MM.1S (cell line): Measurements from ENCODE around the gene CD37.

Source experiments
- CTCF ChIP-seq: fragments of 300-600 bp; sonication (generic); IDR thresholded peaks from 2 replicates; pipeline ENCODE4 v1.5.1; 2016; ENCODE audit warnings: antibody characterized with exemption, low read length, mixed read lengths
- EZH2 ChIP-seq: fragments of 300-600 bp; sonication (generic); optimal IDR thresholded peaks from 2 replicates; pipeline ENCODE3; 2017; ENCODE audit warnings: low read depth, mild to moderate bottlenecking, antibody characterized with exemption, low read length, mixed read lengths

GRCh38 chr19:49295208-49295880, 39.9 kb upstream of the CD37 start:
- no peak for TF ChIP-seq CTCF
- no peak for TF ChIP-seq EZH2
